ENCODE data around the gene NFIC. TPM values are rescaled to one million over a fixed set of nuclear protein-coding genes. Genes with fewer than 3 reads are reported as not detected.

NFIC gene
- total RNA-seq, 1 experiment from 2014 or later = 75.6 TPM

DNA sequence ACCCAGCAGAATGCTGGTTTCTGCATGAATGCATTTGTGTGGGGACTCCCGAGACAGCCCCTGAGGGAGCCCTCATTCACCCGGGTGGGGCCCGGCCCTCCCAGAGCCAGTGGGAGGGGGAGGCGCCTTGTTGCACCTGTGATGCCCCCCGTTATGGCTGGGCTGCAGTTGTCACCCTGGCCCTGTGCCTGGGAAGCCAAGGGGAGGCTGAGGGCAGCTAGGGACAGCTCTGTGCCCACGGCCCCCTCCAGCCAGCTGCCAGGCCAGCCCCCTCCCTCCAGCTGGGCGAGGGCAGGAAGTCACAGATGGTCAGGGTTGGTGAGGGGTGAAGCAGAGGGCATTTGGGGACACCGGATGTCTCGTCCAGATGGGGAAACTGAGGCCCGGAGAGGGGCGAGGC lies 26.1 kb downstream of the NFIC start:
- TF ChIP-seq, protein P1, sequence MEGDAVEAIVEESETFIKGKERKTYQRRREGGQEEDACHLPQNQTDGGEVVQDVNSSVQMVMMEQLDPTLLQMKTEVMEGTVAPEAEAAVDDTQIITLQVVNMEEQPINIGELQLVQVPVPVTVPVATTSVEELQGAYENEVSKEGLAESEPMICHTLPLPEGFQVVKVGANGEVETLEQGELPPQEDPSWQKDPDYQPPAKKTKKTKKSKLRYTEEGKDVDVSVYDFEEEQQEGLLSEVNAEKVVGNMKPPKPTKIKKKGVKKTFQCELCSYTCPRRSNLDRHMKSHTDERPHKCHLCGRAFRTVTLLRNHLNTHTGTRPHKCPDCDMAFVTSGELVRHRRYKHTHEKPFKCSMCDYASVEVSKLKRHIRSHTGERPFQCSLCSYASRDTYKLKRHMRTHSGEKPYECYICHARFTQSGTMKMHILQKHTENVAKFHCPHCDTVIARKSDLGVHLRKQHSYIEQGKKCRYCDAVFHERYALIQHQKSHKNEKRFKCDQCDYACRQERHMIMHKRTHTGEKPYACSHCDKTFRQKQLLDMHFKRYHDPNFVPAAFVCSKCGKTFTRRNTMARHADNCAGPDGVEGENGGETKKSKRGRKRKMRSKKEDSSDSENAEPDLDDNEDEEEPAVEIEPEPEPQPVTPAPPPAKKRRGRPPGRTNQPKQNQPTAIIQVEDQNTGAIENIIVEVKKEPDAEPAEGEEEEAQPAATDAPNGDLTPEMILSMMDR (conservative IDR thresholded peaks at IDR 0.05) = no peak
- no peak for TF ChIP-seq EZH2 (IDR thresholded peaks at IDR 0.05; ENCODE audit: low read depth)
- Histone ChIP-seq H3F3A (ENCODE audit: insufficient read depth, low read depth) (peaks cover 4% of the 10 kb centered on the region; the same call in 1 of the 2 replicates), H3K9me3 (ENCODE audit: insufficient read depth, low read depth) (no peaks in the 10 kb centered on the region), H3K79me2 (ENCODE audit: low read depth) (peaks cover 18% of the 10 kb centered on the region), H4K20me1 (ENCODE audit: insufficient read depth) (peaks cover 50% of the 10 kb centered on the region), H3K4me3 (no peak overlapping the region), H3K36me3 (ENCODE audit: low read depth) (no peaks in the 10 kb centered on the region), H3K27me3 (ENCODE audit: insufficient read depth, low read depth) (no peaks in the 10 kb centered on the region), H3K4me1 (replicated peaks; ENCODE audit: insufficient read depth) (no peaks in the 10 kb centered on the region), H3K4me2 (no peak overlapping the region), H3K27ac (no peak overlapping the region), H3K9me2 (ENCODE audit: insufficient read depth) (no peaks in the 10 kb centered on the region), H2AFZ (no peak overlapping the region)
- BruUV-seq (replicated peaks) = no TSS peak
- intact Hi-C loops (cut with micrococcal nuclease; ENCODE audit: unreplicated experiment) = no loop called here
- no peak for DNase-seq
- ChIA-PET POLR2A (ENCODE audit: unreplicated experiment) (no interaction called here), CTCF (no interaction called here)

DNA sequence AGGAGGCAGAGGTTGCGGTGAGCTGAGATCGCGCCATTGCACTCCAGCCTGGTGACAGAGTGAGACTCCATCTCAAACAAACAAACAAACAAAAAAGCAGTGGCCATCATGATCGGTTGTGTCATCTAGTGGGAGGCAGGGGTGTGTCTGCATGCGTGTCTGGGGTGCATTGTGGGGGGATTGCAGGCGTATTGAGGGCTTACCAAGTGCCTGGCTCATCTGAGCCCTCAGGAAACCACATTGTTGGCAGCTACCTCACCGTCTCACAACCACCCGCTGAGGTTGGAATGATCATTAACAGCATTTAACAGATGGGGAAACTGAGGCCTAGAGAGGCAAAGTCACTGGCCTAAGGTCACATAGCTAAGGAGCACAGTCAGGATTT lies 30.5 kb downstream of the NFIC start:
- no TSS peak for BruUV-seq (replicated peaks)
- ChIA-PET CTCF (no interaction called here), POLR2A (ENCODE audit: unreplicated experiment) (interaction anchor here (0.6 kb wide), 1 partner anchor 15 kb away, joined by 3 read pairs; no protein-coding TSS in a partner anchor)
- DNase-seq = no peak
- Histone ChIP-seq H3K36me3 (ENCODE audit: low read depth) (no peaks in the 10 kb centered on the region), H3F3A (ENCODE audit: insufficient read depth, low read depth) (no peaks in the 10 kb centered on the region), H4K20me1 (ENCODE audit: insufficient read depth) (peaks cover 42% of the 10 kb centered on the region), H3K79me2 (ENCODE audit: low read depth) (peaks cover 23% of the 10 kb centered on the region), H3K27ac (no peak overlapping the region), H3K9me2 (ENCODE audit: insufficient read depth) (no peaks in the 10 kb centered on the region), H3K27me3 (ENCODE audit: insufficient read depth, low read depth) (no peaks in the 10 kb centered on the region), H3K4me2 (no peak overlapping the region), H3K9me3 (ENCODE audit: insufficient read depth, low read depth) (no peaks in the 10 kb centered on the region), H2AFZ (no peak overlapping the region), H3K4me1 (replicated peaks; ENCODE audit: insufficient read depth) (no peaks in the 10 kb centered on the region), H3K4me3 (no peak overlapping the region)
- intact Hi-C loops (cut with micrococcal nuclease; ENCODE audit: unreplicated experiment) = no loop called here
- TF ChIP-seq EZH2 (IDR thresholded peaks at IDR 0.05; ENCODE audit: low read depth) = no peak

DNA sequence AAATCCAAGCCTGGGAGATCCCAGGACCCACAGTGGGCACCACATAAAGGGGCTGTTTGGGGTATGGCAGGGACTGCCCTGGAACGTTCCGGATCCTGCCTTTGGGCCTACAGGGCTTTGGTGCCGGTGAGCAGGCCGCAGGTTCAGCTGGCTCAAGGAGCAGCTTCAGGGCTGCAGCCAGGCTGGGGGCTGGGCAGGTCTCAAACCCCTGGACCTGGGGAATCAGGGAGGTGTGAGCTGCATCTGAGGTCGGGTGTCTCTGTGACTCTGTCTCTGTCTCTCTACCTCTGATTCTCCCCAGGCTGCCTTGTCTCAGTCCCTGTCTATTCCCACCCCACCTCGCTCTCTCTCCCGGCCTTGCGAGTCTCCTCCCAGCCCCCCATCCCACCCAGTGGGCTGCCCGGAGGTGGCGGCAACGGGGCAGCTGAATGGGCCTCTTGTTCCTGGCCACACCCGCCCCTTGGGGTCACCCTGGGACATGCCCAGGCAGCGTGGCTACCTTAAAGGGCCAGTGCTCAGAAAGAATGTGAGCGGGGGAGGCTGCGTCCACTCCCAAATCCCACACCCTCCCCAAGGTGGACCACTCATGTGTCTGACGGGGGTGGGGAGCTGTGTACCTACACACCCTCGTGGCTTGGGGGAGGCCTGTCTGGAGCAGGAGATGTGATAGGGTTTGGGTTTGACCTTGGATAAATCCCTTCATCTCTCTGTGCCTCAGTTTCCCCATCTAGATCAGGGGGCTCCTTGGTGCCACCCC lies 31.1 kb downstream of the NFIC start:
- H3K4me3 ChIP-seq = no peak overlapping the region
- BruUV-seq (replicated peaks) = no TSS peak
- H3K4me1 ChIP-seq (replicated peaks; ENCODE audit: insufficient read depth) = no peaks in the 10 kb centered on the region
- H3K27ac ChIP-seq = no peak overlapping the region
- intact Hi-C loops (cut with micrococcal nuclease; ENCODE audit: unreplicated experiment) = no loop called here
- POLR2A ChIA-PET (ENCODE audit: unreplicated experiment) = interaction anchor here (0.6 kb wide), 1 partner anchor 15 kb away, joined by 3 read pairs; no protein-coding TSS in a partner anchor
- H3K27me3 ChIP-seq (ENCODE audit: insufficient read depth, low read depth) = no peaks in the 10 kb centered on the region
- H3K9me3 ChIP-seq (ENCODE audit: insufficient read depth, low read depth) = no peaks in the 10 kb centered on the region
- H3K9me2 ChIP-seq (ENCODE audit: insufficient read depth) = no peaks in the 10 kb centered on the region
- no peaks in the 10 kb centered on the region for H3F3A ChIP-seq (ENCODE audit: insufficient read depth, low read depth)
- H3K36me3 ChIP-seq (ENCODE audit: low read depth) = no peaks in the 10 kb centered on the region
- no peak overlapping the region for H3K4me2 ChIP-seq
- no peak overlapping the region for H2AFZ ChIP-seq
- CTCF ChIA-PET = no interaction called here
- no peak for TF ChIP-seq EZH2 (IDR thresholded peaks at IDR 0.05; ENCODE audit: low read depth)
- TF ChIP-seq, protein P1 (conservative IDR thresholded peaks at IDR 0.05) = no peak
- peaks cover 23% of the 10 kb centered on the region for H3K79me2 ChIP-seq (ENCODE audit: low read depth)
- peaks cover 48% of the 10 kb centered on the region for H4K20me1 ChIP-seq (ENCODE audit: insufficient read depth)
- peak in 1 of 2 experiments; percentile 17 for DNase-seq
